Lower lobe of right lung (tissue), 2 donors: Measurements from ENCODE around the gene NKD2. TPM values are rescaled to one million over a fixed set of nuclear protein-coding genes. Genes with fewer than 3 reads are reported as not detected.
A peak's percentile ranks its signal among the peaks of the same experiment; 100 is the strongest.

Source experiments
- ATAC-seq, 2 donors: fragments of 200-7000 bp; cut with Tn5 transposase; one replicate each; pipeline ENCODE4 v1.9.1; 2020 to 2022; ENCODE audit warnings: mild to moderate bottlenecking in 2 of 2, moderate library complexity in 2 of 2
- DNase-seq: peaks from one replicate; pipeline ENCODE4 v3.0.0-alpha.2; 2020
- H3K27ac ChIP-seq: fragments of 200-600 bp; one replicate; pipeline ENCODE4 v1.8.0; 2022
- H3K27me3 ChIP-seq: fragments of 200-600 bp; one replicate; pipeline ENCODE4 v1.8.0; 2022; ENCODE audit warnings: low read depth
- H3K36me3 ChIP-seq: fragments of 200-600 bp; one replicate; pipeline ENCODE4 v1.8.0; 2022; ENCODE audit warnings: mild to moderate bottlenecking
- H3K4me1 ChIP-seq: fragments of 200-600 bp; one replicate; pipeline ENCODE4 v1.8.0; 2022
- H3K4me3 ChIP-seq: fragments of 200-600 bp; one replicate; pipeline ENCODE4 v1.8.0; 2022; ENCODE audit warnings: mild to moderate bottlenecking
- H3K9me3 ChIP-seq: fragments of 200-600 bp; one replicate; pipeline ENCODE4 v1.8.0; 2022
- intact Hi-C: fragments of 100-400 bp; cut with DNase I; formaldehyde crosslinking; loops from one replicate; pipeline ENCODE4 v1.11.0; 2022
- total RNA-seq: library from RNA; stranded (reverse); fragmentation: NEBNext Ultra II Directional; extraction: Animal tissue kit (Norgen Biotek cat#: 25700); gene quantifications from one replicate; pipeline ENCODE4 v1.2.1, GENCODE V29; 2021
- TF ChIP-seq, protein P1 (sequence below): fragments of 200-600 bp; IDR thresholded peaks from one replicate; pipeline ENCODE4 v1.8.0; 2022; ENCODE audit warnings: antibody characterized with exemption, mild to moderate bottlenecking
- donor health status: DM: no; HTN: yes; CAD: no; lungs with severe emphysema.

The NKD2 gene
- total RNA-seq, 1 donor from 2014 or later = 24.1 TPM

DNA sequence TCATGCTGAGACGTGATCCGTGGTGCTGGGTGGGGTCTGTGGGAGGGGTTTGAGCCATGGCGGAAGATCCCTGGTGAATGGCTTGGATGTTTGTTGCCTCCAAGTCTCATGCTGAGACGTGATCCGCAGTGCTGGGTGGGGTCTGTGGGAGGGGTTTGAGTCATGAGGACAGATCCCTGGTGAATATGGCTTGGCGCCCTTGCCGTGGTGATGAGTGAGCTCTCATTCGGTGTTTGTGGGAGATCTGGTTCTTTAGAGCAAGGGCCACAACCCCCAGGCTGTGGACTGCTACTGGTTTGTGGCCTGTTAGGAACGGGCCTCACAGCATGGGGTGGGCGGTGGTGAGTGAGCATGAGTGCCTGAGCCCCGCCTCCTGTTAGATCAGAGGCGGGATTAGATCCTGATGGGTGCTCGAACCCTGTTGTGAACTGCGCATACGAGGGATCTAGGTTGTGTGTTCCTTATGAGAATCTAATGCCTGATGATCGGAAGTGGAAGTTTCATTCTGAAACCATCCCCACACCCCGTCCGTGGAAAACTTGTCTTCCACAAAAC, 31.2 kb downstream of the NKD2 start:
- intact Hi-C loops = no loop called here
- Histone ChIP-seq H3K9me3 (no peaks in the 10 kb centered on the region), H3K27me3 (no peaks in the 10 kb centered on the region)

GRCh38 chr5:1040571-1040970, 32.0 kb downstream of the NKD2 start:
- TF ChIP-seq, protein P1, sequence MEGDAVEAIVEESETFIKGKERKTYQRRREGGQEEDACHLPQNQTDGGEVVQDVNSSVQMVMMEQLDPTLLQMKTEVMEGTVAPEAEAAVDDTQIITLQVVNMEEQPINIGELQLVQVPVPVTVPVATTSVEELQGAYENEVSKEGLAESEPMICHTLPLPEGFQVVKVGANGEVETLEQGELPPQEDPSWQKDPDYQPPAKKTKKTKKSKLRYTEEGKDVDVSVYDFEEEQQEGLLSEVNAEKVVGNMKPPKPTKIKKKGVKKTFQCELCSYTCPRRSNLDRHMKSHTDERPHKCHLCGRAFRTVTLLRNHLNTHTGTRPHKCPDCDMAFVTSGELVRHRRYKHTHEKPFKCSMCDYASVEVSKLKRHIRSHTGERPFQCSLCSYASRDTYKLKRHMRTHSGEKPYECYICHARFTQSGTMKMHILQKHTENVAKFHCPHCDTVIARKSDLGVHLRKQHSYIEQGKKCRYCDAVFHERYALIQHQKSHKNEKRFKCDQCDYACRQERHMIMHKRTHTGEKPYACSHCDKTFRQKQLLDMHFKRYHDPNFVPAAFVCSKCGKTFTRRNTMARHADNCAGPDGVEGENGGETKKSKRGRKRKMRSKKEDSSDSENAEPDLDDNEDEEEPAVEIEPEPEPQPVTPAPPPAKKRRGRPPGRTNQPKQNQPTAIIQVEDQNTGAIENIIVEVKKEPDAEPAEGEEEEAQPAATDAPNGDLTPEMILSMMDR = no peak
- no peaks in the 10 kb centered on the region for H3K4me1 ChIP-seq
- no peaks in the 10 kb centered on the region for H3K36me3 ChIP-seq
- H3K27me3 ChIP-seq = no peaks in the 10 kb centered on the region
- H3K27ac ChIP-seq = no peak overlapping the region
- H3K4me3 ChIP-seq = no peak overlapping the region
- no peak for ATAC-seq
- H3K9me3 ChIP-seq = no peaks in the 10 kb centered on the region
- intact Hi-C loops = no loop called here
- peak; percentile 45 for DNase-seq

More for the DNA sequence above, 31.2 kb downstream of the NKD2 start:
- ATAC-seq (no peak), DNase-seq (peak; percentile 25)
- Histone ChIP-seq H3K36me3 (no peaks in the 10 kb centered on the region), H3K4me3 (no peak overlapping the region), H3K4me1 (no peaks in the 10 kb centered on the region), H3K27ac (no peak overlapping the region)
- TF ChIP-seq, protein P1 = no peak

DNA sequence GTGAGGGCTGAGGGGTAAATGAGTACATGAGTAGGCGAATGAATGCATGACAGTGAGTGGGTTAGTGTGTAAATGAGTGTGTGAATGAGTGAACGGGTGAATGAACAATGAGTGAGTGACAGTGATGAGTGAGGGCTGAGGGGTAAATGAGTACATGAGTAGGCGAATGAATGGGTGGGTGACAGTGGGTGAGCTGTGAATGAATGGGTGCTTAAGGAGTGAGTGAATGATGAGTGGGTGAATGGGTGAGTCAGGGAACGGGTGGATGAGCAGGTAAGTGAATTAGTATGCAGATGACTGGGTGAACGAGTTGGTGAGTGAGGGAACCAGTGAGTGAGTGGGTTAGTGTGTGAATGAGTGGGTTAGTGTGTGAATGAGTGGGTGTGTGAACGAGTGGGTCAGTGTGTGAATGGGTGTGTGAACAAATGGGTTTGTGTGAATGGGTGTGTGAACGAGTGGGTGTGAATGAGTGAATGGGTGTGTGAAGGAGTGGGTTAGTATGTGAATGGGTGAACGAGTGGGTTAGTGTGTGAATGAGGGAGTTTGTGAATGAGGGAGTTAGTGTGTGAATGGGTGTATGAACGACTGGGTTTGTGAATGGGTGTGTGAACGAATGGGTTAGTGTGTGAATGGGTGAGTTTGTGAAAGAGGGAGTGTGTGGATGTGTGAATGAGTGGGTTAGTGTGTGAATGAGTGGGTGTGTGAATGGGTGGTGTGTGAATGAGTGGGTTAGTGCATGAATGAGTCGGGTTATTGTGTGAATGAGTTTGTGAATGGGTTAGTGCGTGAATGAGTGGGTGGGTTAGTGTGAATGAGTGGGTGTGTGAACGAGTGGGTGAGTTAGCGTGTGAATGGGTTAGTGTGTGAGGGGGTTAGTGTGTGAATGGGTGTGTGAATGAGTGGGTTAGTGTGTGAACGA, 32.9 kb downstream of the NKD2 start:
- no peak overlapping the region for H3K27ac ChIP-seq
- intact Hi-C loops = no loop called here
- no peaks in the 10 kb centered on the region for H3K27me3 ChIP-seq
- DNase-seq (no peak), ATAC-seq (no peak)
- H3K4me3 ChIP-seq = no peak overlapping the region
- no peaks in the 10 kb centered on the region for H3K9me3 ChIP-seq
- H3K36me3 ChIP-seq = no peaks in the 10 kb centered on the region
- no peaks in the 10 kb centered on the region for H3K4me1 ChIP-seq
- TF ChIP-seq, protein P1 = no peak

GRCh38 chr5:1042626-1043025, 34.0 kb downstream of the NKD2 start:
- TF ChIP-seq, protein P1 = no peak
- Histone ChIP-seq H3K4me3 (no peak overlapping the region), H3K36me3 (no peaks in the 10 kb centered on the region), H3K27ac (no peak overlapping the region), H3K9me3 (no peaks in the 10 kb centered on the region), H3K27me3 (no peaks in the 10 kb centered on the region), H3K4me1 (no peaks in the 10 kb centered on the region)
- ATAC-seq (no peak), DNase-seq (no peak)
- intact Hi-C loops = no loop called here

DNA sequence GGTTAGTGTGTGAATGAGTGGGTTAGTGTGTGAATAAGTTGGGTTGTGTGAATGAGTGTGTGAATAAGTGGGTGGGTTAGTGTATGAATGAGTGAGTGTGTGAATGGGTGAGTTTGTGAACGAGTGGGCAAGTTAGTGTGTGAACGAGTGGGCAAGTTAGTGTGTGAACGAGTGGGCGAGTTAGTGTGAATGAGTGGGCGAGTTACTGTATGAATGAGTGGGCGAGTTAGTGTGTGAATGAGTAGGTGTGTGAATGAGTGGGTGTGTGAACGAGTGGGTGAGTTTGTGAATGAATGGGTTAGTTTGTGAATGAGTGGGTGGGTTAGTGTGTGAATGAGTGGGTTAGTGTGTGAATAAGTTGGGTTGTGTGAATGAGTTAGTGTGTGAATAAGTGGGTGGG, 34.7 kb downstream of the NKD2 start:
- Histone ChIP-seq H3K9me3 (no peaks in the 10 kb centered on the region), H3K27ac (no peak overlapping the region), H3K4me3 (no peak overlapping the region), H3K36me3 (no peaks in the 10 kb centered on the region), H3K4me1 (no peaks in the 10 kb centered on the region), H3K27me3 (no peaks in the 10 kb centered on the region)
- intact Hi-C loops = no loop called here
- no peak for DNase-seq
- ATAC-seq = no peak
- TF ChIP-seq, protein P1 = no peak
